Lower leg skin (tissue), 3 donors: ENCODE data around the gene AHCYL1.

Experiments used
- POLR2A ChIP-seq, 2 donors: fragments of 450-650 bp; IDR thresholded peaks; one replicate each; pipeline ENCODE4 v1.6.1; 2016 to 2017; ENCODE audit warnings: antibody characterized with exemption in 2 of 2, mild to moderate bottlenecking in 1 of 2, moderate library complexity in 1 of 2
- TF ChIP-seq, protein P1 (sequence below), 3 donors: fragments of 450-650 bp; IDR thresholded peaks; one replicate each; pipeline ENCODE4 v1.5.1; 2016; ENCODE audit warnings: antibody characterized with exemption in 3 of 3, mild to moderate bottlenecking in 3 of 3, moderate library complexity in 2 of 3

DNA sequence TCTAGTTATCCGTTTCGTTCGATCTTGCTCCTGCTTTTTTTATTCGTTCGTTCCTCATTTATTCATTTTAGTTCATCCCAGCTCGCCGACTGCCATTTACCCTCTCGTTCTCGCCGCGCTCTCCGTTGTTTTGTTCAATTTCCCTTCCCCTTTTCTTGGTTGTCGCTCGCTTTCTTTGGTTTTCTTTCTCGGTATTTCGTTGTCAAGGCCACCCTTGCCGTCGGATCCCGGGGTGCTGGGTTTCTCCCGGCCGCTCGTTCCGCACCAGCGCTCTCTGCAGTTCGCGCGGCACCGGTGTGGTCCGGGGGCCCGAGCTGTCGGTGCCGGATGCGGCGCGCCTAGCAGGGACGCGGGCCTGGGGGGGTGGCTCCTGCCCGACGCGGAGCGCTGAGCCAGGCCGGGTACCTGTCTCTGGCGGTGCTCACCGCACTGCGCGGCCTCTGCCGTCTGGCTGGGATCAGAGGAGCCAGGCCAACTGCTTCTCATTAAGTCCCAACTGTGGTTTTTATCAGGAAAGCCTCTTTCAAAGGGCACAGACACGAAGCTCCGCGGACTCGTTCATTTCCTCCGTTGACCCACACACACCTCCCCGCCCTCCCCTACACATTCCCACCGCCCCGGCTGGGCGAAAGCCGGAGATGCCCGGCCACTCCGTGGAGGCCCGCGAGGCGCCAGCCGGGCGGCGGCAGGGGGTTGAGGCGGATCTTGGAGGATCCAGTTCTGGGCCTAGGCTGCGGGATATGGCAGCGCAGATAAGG, 84.3 kb downstream of the AHCYL1 start:
- TF ChIP-seq, protein P1, sequence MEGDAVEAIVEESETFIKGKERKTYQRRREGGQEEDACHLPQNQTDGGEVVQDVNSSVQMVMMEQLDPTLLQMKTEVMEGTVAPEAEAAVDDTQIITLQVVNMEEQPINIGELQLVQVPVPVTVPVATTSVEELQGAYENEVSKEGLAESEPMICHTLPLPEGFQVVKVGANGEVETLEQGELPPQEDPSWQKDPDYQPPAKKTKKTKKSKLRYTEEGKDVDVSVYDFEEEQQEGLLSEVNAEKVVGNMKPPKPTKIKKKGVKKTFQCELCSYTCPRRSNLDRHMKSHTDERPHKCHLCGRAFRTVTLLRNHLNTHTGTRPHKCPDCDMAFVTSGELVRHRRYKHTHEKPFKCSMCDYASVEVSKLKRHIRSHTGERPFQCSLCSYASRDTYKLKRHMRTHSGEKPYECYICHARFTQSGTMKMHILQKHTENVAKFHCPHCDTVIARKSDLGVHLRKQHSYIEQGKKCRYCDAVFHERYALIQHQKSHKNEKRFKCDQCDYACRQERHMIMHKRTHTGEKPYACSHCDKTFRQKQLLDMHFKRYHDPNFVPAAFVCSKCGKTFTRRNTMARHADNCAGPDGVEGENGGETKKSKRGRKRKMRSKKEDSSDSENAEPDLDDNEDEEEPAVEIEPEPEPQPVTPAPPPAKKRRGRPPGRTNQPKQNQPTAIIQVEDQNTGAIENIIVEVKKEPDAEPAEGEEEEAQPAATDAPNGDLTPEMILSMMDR (IDR thresholded peaks at IDR 0.05), result no peak
- TF ChIP-seq POLR2A (IDR thresholded peaks at IDR 0.05), result no peak
